ENCODE data around the gene SRSF7. TPM values are rescaled to one million over a fixed set of nuclear protein-coding genes. Genes with fewer than 3 reads are reported as not detected.

SRSF7 gene
- total RNA-seq, 1 experiment from 2014 or later, result 377 TPM

DNA sequence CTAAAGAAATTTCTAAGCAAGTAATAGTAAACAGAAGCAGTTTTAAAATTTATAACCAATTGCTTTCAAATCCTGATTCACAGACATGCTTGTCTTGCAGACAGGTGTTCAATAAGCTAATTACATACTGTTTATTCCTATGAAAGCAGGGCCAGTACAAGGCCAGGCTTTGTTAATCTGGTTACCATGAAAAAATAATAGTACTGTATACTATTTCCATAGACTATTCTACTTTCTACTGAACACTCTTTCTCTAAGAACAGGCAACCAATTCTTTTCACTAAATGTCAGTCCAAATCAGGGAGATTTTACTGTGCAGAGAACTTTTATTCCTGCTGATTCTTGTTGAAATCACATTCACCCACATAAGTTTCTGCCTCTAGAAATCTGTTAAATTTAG, 2.9 kb upstream of the SRSF7 start:
- no peak for DNase-seq (ENCODE audit: low read depth)

DNA sequence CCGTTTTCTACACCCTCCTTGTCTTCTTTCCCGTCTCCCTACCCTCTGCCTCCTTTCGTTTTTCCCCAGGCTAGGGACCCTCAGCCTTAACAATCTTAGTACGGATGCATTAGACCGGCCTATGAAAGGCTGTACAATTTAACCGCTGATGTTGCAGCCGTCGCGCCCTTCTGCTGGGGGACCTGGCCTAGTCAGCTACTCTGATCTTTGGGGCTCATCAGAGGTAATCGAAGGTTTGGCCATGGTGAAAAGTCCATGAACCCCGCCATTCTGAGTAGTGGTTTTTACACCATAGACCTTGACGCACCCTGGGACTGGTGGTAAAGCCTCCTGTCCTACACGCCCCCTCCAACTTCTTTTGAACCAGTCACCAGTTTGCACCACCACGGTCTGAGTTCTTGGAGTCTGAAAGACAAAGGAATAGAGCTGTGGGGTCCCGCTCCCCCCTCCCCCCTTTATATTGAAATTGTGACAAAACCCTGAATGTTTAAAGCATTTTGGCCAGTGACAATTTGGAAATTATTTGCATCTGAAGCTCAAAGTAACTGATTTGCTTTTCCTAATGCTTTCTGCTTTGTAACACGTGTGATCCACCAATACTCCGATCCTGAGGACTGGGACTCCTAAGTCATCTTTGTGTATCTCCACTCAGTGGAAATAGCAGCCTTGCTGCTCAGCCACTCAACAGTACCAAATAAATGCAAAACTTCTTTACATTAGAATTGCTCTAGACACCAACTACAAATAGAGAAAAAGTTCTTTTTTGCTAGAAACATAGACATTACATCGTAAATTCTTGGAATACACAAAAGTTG, 642 bp upstream of the SRSF7 start:
- no peak for DNase-seq (ENCODE audit: low read depth)

DNA sequence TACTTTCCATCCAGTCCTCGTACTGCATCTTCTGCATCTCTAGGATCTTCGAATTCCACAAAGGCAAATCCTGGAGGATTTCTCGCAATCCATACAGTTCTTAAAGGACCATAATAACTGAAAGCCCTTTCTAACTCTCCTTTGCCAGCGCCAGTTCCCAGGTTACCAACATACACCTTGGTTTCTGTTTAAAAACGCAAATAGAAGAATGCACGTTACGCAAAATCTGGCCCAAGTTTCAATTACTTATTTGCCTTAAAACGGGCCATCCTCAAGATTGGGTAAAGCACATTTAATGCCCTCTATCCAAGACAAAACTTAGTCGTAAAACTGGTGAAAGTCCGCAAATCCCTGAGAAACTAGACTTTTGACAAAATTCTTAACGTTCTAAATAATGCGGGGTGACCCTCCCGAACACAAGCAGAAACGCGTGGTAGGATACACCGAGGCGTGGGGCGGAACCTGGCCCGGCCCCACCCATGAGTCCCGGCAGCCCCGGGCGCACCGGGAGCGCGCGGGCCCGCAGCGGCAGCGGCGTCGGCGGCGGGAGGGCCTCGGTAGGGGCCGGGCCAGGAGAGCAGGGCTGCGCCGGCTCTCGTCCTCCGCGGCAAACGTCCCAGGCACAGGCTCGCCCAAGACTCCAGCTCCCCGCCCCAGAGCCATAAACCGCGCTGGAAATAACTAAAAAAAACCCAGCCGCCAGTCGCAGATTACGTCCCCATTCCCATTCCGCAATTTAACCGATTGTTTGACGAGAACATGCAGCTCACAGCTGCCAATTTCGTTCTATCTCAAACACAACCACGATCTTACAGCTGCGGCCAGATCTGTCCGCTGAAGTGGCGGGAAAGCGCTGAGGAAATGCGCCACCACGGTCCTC, 910 bp downstream of the SRSF7 start:
- DNase-seq (ENCODE audit: low read depth), result peak; percentile 48

- no peak for DNase-seq (ENCODE audit: low read depth)
These were observed 2.0 kb downstream of the SRSF7 start for GRCh38 chr2:38748943-38749804.

DNA sequence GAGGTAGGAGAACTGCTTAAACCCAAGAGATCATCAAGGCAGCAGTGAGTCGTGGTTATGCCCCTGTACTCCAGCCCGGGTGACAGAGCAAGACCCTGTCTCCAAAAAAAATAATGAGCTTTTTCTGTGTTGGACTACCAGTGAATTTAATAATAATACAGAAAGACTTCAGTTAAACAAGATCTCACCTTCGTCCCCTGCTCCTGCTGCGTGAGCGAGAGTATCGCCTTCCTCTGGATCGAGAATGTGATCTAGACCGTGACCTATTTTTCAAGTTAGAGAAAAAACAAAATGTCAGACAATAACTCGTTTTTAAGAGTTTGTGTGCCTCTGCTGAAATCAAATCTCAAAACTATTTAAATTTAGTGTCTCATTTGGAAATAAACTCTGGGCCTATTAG, 2.8 kb downstream of the SRSF7 start:
- DNase-seq (ENCODE audit: low read depth), result no peak

DNA sequence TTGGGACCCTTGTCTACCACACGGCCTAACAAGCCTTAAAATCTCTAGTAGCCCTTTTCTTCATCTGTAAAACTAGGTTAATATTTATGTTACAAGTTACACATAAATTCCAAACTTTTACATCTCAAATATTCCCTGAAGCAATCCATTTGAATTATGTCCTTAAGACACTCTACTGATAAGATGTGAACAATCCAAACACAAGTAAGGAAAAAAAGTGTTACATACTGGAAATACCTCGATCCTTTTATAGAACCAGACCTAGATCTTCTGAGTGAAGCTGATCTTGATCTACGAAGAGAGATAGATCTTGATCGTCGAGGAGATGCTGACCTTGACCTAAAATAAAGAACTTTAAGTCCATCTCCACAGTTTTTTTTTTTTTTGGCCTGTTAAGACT, 3.3 kb downstream of the SRSF7 start:
- DNase-seq (ENCODE audit: low read depth), result no peak

DNA sequence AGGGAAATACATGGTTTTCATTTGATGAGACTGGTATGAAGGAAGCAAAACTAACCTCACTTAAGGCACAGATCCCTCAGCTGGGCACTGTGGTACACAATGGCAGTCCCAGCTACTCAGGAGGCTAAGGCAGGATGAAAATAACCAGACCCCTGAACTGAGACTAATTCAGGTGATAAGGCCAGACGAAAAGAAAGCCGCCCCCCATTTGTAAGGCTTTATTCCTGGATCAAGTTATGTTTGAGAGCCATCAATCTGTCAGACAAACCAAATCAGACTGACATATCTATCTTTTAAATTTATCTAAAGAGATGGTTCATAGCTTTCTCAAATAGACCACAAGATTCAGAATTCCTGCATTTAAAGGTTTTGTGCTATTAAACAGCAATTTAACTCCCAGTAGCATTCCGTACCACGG, 4.1 kb downstream of the SRSF7 start:
- DNase-seq (ENCODE audit: low read depth), result no peak

DNA sequence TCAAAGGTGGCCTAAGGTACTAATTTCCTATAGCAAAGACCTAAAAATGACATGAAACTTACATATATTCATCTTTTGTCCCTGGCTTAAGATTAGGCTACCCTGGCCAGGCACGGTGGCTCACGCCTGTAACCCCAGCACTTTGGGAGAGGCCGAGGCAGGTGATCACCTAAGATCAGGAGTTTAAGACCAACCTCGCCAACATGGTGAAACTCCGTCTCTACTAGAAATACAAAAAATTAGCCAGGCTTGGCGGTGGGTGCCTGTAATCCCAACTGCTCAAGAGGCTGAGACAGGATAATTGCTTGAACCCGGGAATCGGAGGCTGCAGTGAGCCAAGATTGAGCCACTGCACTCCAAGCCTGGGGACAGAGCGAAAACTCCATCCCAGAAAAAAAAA, 5.9 kb downstream of the SRSF7 start:
- no peak for DNase-seq (ENCODE audit: low read depth)

GRCh38 chr2:38744399-38744780, 6.8 kb downstream of the SRSF7 start:
- no peak for DNase-seq (ENCODE audit: low read depth)

- no peak for DNase-seq (ENCODE audit: low read depth)
These were observed 7.3 kb downstream of the SRSF7 start for GRCh38 chr2:38743672-38744398.

GRCh38 chr2:38742797-38743559, 8.2 kb downstream of the SRSF7 start:
- DNase-seq (ENCODE audit: low read depth), result no peak

DNA sequence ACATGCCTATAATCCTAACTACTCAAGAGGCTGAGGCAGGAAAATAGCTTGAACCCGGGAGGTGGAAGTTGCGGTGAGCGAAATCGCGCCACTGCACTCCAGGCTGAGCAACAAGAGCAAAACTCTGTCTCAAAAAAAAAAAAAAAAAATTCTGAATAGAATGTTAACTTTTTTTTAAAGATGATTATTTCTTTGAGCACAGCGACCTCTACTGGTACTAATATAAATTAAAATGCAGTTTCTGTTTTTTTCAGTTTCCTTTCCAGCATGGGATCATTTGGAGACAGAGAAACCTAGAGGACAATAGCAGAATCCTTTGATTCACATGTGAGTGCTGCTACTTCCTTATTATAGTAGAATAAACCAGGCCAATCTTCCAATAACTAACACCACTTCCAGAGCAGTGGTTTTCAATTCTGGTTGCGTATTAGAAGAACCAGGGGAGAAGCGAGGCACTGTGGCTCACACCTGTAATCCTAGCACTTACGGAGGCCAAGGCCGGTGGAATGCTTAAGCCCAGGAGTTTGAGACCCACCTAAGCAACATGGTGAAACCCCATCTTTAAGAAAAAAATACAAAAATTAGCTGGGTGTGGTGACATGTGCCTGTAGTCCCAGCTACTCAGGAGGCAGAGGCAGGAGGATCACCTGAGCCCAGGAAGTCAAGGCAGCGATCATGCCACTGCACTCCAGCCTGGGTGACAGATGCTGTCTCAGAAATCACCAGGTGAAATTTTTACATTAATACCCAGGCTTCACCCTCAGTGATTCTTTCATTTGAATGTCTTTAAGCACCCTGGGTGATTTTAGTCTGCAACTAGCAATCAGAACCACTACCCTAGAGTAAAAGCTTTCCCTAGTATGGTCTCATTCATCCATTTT, 10.1 kb downstream of the SRSF7 start:
- DNase-seq (ENCODE audit: low read depth), result peak; percentile 52

GRCh38 chr2:38739524-38739923, 11.6 kb downstream of the SRSF7 start:
- DNase-seq (ENCODE audit: low read depth), result no peak

DNA sequence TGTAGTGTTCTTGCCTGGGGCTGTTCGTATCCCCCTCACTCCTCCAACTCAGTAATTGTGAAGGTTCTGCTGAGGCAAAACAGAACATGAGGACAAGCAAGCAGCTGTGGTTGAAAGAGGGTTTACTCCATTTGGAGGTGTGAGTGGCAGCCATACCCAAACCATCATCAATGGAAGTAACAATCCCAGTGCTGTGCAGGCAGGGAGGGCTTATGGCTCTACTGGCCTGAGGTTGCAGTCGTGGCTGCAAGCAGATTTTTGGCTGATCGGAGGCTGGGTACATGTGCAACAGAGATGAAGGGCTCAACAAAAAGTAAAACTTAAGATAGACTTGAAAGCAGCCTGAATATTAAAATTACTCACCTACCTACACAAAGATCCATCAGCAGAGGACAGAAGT, 13.2 kb downstream of the SRSF7 start:
- DNase-seq (ENCODE audit: low read depth), result no peak

GRCh38 chr2:38737000-38737698, 14.0 kb downstream of the SRSF7 start:
- DNase-seq (ENCODE audit: low read depth), result peak; percentile 27

DNA sequence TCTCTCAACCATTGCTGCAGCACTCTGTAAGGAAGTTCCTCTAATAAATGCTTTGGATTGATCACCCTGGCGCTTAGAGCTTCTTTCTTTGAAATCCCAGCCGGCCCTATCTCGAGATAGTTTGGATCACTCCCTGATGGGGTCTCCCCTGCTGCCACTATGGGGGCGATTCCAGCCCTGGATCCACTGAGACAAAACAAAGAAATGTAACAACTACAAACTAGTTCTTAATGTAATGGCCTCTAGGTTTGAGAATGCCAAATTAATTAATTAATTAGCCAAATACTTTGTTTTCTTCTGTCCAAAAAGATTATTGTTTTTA, 15.2 kb downstream of the SRSF7 start:
- DNase-seq (ENCODE audit: low read depth), result no peak

GRCh38 chr2:38734299-38735058, 16.7 kb downstream of the SRSF7 start:
- no peak for DNase-seq (ENCODE audit: low read depth)

DNA sequence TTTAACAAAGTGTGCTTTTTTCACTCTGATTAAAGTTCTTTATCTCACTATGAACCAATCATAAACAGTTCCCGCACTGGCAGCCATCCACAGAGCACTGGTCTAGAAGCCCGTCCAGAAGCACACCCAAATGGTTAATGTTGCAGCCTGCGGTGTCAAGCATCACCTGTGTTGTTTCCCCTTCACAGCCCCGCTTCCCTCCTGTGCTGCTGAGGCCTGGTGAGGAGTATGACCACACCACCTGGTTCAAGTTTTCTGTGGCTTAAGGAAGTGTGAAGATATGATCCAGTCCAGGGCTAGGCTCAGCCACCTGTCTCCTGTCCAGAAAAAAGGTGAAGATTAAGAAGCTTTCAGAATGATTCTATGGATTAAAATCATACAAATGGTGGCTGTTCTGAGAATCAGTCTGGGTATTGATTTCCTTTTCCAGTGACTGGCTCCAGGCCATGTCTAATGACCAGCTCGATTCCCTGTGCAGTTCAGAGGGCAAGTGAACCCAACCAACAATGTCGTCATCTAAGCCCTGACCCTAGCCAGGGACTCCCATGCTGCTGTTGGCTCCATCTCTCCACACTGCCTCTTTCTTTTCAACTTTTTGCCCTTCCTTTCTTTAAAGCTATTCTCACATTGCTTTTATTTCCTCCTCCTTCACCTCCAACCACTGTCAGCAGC, 17.7 kb downstream of the SRSF7 start:
- no peak for DNase-seq (ENCODE audit: low read depth)
